ENCODE data around the gene RILPL2. TPM values are rescaled to one million over a fixed set of nuclear protein-coding genes. Genes with fewer than 3 reads are reported as not detected.

RILPL2 gene
- total and polyA plus RNA-seq, 9 of the 15 experiments (the other 6 are each of a cell fraction or from before 2014, with no cell fraction given): 0.61 to 5.8 (median 4.3) TPM

- TF ChIP-seq KAT7 (CRISPR knock-in tag; IDR thresholded peaks at IDR 0.05; ENCODE audit: borderline replicate concordance): peak; percentile 91; the same call in 1 of the 2 replicates
- TF ChIP-seq MEIS2 (IDR thresholded peaks at IDR 0.05; ENCODE audit: partially characterized antibody): peak; percentile 57
- TF ChIP-seq CREB1 (IDR thresholded peaks at IDR 0.05): peak; percentile 44
- peak; percentile 55; the same call in 1 of the 2 replicates for TF ChIP-seq CREB1 (CRISPR knock-in tag; IDR thresholded peaks at IDR 0.05)
- peak in 1 of 2 experiments; percentile 84; a peak in 2 of 4 replicates for TF ChIP-seq TEAD1 (CRISPR knock-in tag; IDR thresholded peaks at IDR 0.05)
- TF ChIP-seq GABPB1 (CRISPR knock-in tag; IDR thresholded peaks at IDR 0.05): peak; percentile 86
- peak; percentile 95 for TF ChIP-seq TAF7 (tag; IDR thresholded peaks at IDR 0.05)
- peak; percentile 85 for TF ChIP-seq GABPA (tag; conservative IDR thresholded peaks at IDR 0.05; ENCODE audit: low read depth)
- no peak for TF ChIP-seq ZBTB34 (CRISPR knock-in tag; IDR thresholded peaks at IDR 0.05)
- no peak for TF ChIP-seq ZNF311 (CRISPR knock-in tag; IDR thresholded peaks at IDR 0.05)
- TF ChIP-seq CHD7 (IDR thresholded peaks at IDR 0.05; ENCODE audit: low read depth, low read length): no peak
- no peak for TF ChIP-seq ZKSCAN8 (CRISPR knock-in tag; IDR thresholded peaks at IDR 0.05)
- peak; percentile 65; the same call in 1 of the 2 replicates for TF ChIP-seq ZNF263 (CRISPR knock-in tag; IDR thresholded peaks at IDR 0.05; ENCODE audit: borderline replicate concordance)
- peak; percentile 94 for TF ChIP-seq DIDO1 (tag; IDR thresholded peaks at IDR 0.05; ENCODE audit: low read depth)
- TF ChIP-seq MTA3 (IDR thresholded peaks at IDR 0.05; ENCODE audit: borderline replicate concordance): peak; percentile 43; the same call in 1 of the 2 replicates
Measured at GRCh38 chr12:123457980-123458779, 21.7 kb upstream of the RILPL2 start, which contains the start of gene SNRNP35 (continued).

Measured in K562 (cell line).